ENCODE results near the gene PBLD. TPM values are rescaled to one million over a fixed set of nuclear protein-coding genes. Genes with fewer than 3 reads are reported as not detected.
"Not testable (repeated sequence)": the region's sequence is repeated elsewhere in the genome, so short reads cannot be mapped to it uniquely, and the experiment has no call there.

Gene PBLD
- total RNA-seq, 1 experiment from 2014 or later: 11.7 TPM

DNA sequence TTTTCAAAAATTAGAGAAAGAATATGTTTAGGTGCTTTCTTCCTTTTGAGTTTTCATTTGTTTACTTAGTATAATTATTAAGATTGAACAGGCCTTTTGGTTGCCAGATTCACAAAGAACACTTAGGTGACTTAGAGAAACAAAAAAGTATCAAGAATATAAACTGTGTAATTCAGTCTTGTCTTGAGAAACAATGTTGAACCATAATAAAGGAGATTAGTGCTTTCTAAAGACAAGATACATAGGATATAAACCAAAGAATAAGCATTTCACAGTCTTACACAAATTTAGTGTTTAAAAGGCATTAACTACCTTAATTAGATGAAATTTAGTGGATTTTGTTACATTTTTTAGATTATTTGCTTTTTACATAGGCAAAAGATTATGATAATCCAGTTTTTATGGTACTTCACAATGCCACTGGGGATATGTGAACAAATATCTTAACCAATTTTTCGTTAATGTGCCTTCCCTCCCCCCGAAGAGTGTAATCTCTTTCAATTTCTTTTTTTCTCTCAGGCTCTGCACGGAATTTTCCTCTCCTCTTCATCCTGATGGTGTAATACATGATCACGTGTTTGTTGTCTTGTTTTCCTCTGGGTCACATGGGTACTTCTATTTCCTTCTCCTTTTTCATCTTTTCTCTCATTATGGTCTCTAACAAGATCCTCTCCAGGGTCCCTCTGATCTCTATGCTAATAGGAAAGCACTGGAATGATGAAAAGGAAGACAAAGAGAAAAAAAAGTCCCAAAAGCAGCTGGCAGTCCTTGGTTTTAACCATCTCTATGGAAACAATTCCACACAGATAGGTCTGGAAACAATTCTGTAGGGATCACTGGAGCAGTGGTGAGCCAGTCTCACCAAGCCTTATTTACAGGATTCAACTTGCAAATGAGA is 4.6 kb downstream of the PBLD start:
- no TSS peak for BruUV-seq (replicated peaks)
- no peaks in the 10 kb centered on the region for H3K27me3 ChIP-seq (ENCODE audit: control insufficient read depth, insufficient read depth, low read length)
- peaks cover 35% of the 10 kb centered on the region for H3K4me1 ChIP-seq (ENCODE audit: control insufficient read depth, insufficient read depth, low read length)
- TF ChIP-seq TCF7L2 (IDR thresholded peaks at IDR 0.05; ENCODE audit: low read depth, low read length) (no peak; the same call in 1 of the 2 replicates), SIN3A (IDR thresholded peaks at IDR 0.05; ENCODE audit: borderline replicate concordance, insufficient read depth, low read depth, low read length) (no peak), CTCF (IDR thresholded peaks at IDR 0.05) (no peak), POLR2AphosphoS5 (IDR thresholded peaks at IDR 0.05; ENCODE audit: low read depth, low read length) (no peak)
- TF ChIP-seq, protein P1, sequence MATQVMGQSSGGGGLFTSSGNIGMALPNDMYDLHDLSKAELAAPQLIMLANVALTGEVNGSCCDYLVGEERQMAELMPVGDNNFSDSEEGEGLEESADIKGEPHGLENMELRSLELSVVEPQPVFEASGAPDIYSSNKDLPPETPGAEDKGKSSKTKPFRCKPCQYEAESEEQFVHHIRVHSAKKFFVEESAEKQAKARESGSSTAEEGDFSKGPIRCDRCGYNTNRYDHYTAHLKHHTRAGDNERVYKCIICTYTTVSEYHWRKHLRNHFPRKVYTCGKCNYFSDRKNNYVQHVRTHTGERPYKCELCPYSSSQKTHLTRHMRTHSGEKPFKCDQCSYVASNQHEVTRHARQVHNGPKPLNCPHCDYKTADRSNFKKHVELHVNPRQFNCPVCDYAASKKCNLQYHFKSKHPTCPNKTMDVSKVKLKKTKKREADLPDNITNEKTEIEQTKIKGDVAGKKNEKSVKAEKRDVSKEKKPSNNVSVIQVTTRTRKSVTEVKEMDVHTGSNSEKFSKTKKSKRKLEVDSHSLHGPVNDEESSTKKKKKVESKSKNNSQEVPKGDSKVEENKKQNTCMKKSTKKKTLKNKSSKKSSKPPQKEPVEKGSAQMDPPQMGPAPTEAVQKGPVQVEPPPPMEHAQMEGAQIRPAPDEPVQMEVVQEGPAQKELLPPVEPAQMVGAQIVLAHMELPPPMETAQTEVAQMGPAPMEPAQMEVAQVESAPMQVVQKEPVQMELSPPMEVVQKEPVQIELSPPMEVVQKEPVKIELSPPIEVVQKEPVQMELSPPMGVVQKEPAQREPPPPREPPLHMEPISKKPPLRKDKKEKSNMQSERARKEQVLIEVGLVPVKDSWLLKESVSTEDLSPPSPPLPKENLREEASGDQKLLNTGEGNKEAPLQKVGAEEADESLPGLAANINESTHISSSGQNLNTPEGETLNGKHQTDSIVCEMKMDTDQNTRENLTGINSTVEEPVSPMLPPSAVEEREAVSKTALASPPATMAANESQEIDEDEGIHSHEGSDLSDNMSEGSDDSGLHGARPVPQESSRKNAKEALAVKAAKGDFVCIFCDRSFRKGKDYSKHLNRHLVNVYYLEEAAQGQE (IDR thresholded peaks at IDR 0.05; ENCODE audit: insufficient read depth in 1 of 2, low read depth in 2 of 2, low read length in 1 of 2): no peak
- intact Hi-C loops (cut with micrococcal nuclease; ENCODE audit: unreplicated experiment) (no loop called here), in situ Hi-C loops (cut with HindIII; ENCODE audit: low pct_unique_long_range_greater_than_20kb, low sequenced_read_pairs) (no loop called here)
- peak overlapping the region; percentile 100 for H3K27ac ChIP-seq (ENCODE audit: low read length)
- no peaks in the 10 kb centered on the region for H3K9me3 ChIP-seq (ENCODE audit: control insufficient read depth, insufficient read depth, low read depth, low read length)
- H3K36me3 ChIP-seq (ENCODE audit: control insufficient read depth, insufficient read depth, low read length): no peaks in the 10 kb centered on the region; the same call in 1 of the 2 replicates
- ATAC-seq (peak; percentile 27; the same call in 1 of the 2 replicates), DNase-seq (ENCODE audit: low read depth, low spot score) (peak; percentile 64)
- POLR2A ChIA-PET: no interaction called here
- CTCF ChIA-PET: no interaction called here
- H3K4me3 ChIP-seq (ENCODE audit: low read depth in 2 of 2, low read length in 2 of 2): peak overlapping the region; percentile 25 to 44

- POLR2A ChIA-PET; H3K4me3 ChIP-seq (ENCODE audit: low read depth in 2 of 2, low read length in 2 of 2); H3K27ac ChIP-seq (ENCODE audit: low read length); CTCF ChIA-PET; intact Hi-C loops (cut with micrococcal nuclease; ENCODE audit: unreplicated experiment); H3K9me3 ChIP-seq (ENCODE audit: control insufficient read depth, insufficient read depth, low read depth, low read length); in situ Hi-C loops (cut with HindIII; ENCODE audit: low pct_unique_long_range_greater_than_20kb, low sequenced_read_pairs); DNase-seq (ENCODE audit: low read depth, low spot score); BruUV-seq (replicated peaks); H3K27me3 ChIP-seq (ENCODE audit: control insufficient read depth, insufficient read depth, low read length); ATAC-seq; H3K36me3 ChIP-seq (ENCODE audit: control insufficient read depth, insufficient read depth, low read length): not testable (repeated sequence)
- peaks cover 19% of the 10 kb centered on the region for H3K4me1 ChIP-seq (ENCODE audit: control insufficient read depth, insufficient read depth, low read length)
These were observed 8.3 kb downstream of the PBLD start for GRCh38 chr10:68324396-68324795.

Measured in Panc1 (cell line).